GM23338 (cell line): ENCODE measurements around the gene CALCB. TPM values are rescaled to one million over a fixed set of nuclear protein-coding genes. Genes with fewer than 3 reads are reported as not detected.

ENCODE experiments used
- ATAC-seq: fragments of 200-7000 bp; cut with Tn5 transposase; 3 replicates; pipeline ENCODE4 v1.9.1; 2020
- DNase-seq: peaks from one replicate; pipeline ENCODE4 v3.0.0-alpha.2; 2015; ENCODE audit warnings: low spot score
- H2AFZ ChIP-seq: fragments of 200-600 bp; sonication (generic); 2 replicates; pipeline ENCODE4 v1.8.0; 2016; ENCODE audit warnings: antibody characterized with exemption, mild to moderate bottlenecking, moderate library complexity
- H3F3A ChIP-seq: fragments of 200-600 bp; sonication (generic); replicated peaks from 2 replicates; pipeline ENCODE4 v1.8.0; 2017; ENCODE audit warnings: antibody characterized with exemption, mixed run types, low read depth
- H3K27ac ChIP-seq: fragments of 200-600 bp; sonication (generic); 2 replicates; pipeline ENCODE4 v1.6.1; 2016; ENCODE audit warnings: low read depth
- H3K27me3 ChIP-seq: fragments of 200-600 bp; sonication (generic); 2 replicates; pipeline ENCODE4 v1.8.0; 2016; ENCODE audit warnings: mild to moderate bottlenecking, mixed run types, moderate library complexity; ENCODE audit not compliant: insufficient read depth
- H3K36me3 ChIP-seq: fragments of 200-600 bp; sonication (generic); 2 replicates; pipeline ENCODE4 v1.8.0; 2016; ENCODE audit warnings: mild to moderate bottlenecking; ENCODE audit not compliant: insufficient read depth
- H3K4me1 ChIP-seq: fragments of 200-600 bp; sonication (generic); 2 replicates; pipeline ENCODE4 v1.8.0; 2016; ENCODE audit warnings: mild to moderate bottlenecking, moderate library complexity; ENCODE audit not compliant: insufficient read depth
- H3K4me2 ChIP-seq: fragments of 200-600 bp; sonication (generic); 2 replicates; pipeline ENCODE4 v1.7.1; 2017; ENCODE audit warnings: mixed run types
- H3K4me3 ChIP-seq: fragments of 200-600 bp; sonication (generic); 2 replicates; pipeline ENCODE4 v1.6.1; 2016; ENCODE audit warnings: mixed run types
- H3K79me2 ChIP-seq: fragments of 200-600 bp; sonication (generic); replicated peaks from 2 replicates; pipeline ENCODE4 v1.8.0; 2017; ENCODE audit warnings: mild to moderate bottlenecking; ENCODE audit not compliant: insufficient read depth
- H3K9me2 ChIP-seq: fragments of 200-600 bp; sonication (generic); 2 replicates; pipeline ENCODE4 v1.8.0; 2017; ENCODE audit not compliant: insufficient read depth
- H4K20me1 ChIP-seq: fragments of 200-600 bp; sonication (generic); replicated peaks from 2 replicates; pipeline ENCODE4 v1.8.0; 2017; ENCODE audit warnings: mild to moderate bottlenecking; ENCODE audit not compliant: insufficient read depth
- H3K27ac Mint-ChIP-seq: 2 replicates; pipeline ENCODE4 v1.8.0; 2020; ENCODE audit warnings: inconsistent platforms, mild to moderate bottlenecking, moderate library complexity, mixed read lengths
- H3K27me3 Mint-ChIP-seq: 3 replicates; pipeline ENCODE4 v1.8.0; 2022; ENCODE audit warnings: low read depth, mild to moderate bottlenecking, moderate library complexity, mixed read lengths, inconsistent platforms; ENCODE audit not compliant: insufficient read depth, poor library complexity
- H3K36me3 Mint-ChIP-seq: 3 replicates; pipeline ENCODE4 v1.8.0; 2021; ENCODE audit warnings: low read depth, mild to moderate bottlenecking, inconsistent platforms, moderate library complexity, mixed read lengths
- H3K4me1 Mint-ChIP-seq: 3 replicates; pipeline ENCODE4 v1.8.0; 2020; ENCODE audit warnings: mild to moderate bottlenecking, inconsistent platforms, mixed read lengths
- H3K4me3 Mint-ChIP-seq: 3 replicates; pipeline ENCODE4 v1.8.0; 2021; ENCODE audit warnings: moderate library complexity, mild to moderate bottlenecking, inconsistent platforms, mixed read lengths
- H3K9me3 Mint-ChIP-seq: 3 replicates; pipeline ENCODE4 v1.8.0; 2020; ENCODE audit warnings: moderate library complexity, mild to moderate bottlenecking, inconsistent platforms, mixed read lengths
- CREB1 ChIP-seq: fragments of 250-450 bp; sonication (Bioruptor Pico); IDR thresholded peaks from 2 replicates; pipeline ENCODE4 v1.5.0; 2020; ENCODE audit warnings: low read depth, mild to moderate bottlenecking, moderate library complexity
- CTCF ChIP-seq, 2 experiments: fragments of 200-600 bp in 1 of 2; sonication (generic) in 1 of 2; conservative IDR thresholded peaks; 2 replicates each; pipeline versions ENCODE4 v1.5.1 to v1.6.1; 2016 to 2017; ENCODE audit warnings: antibody characterized with exemption in 2 of 2, low read depth in 2 of 2, mild to moderate bottlenecking in 2 of 2, moderate library complexity in 1 of 2
- EZH2 ChIP-seq: fragments of 200-600 bp; sonication (generic); IDR thresholded peaks from one replicate; pipeline ENCODE4 v1.8.0; 2017; ENCODE audit warnings: antibody characterized with exemption, mild to moderate bottlenecking, low read depth; ENCODE audit not compliant: unreplicated experiment
- EZH2phosphoT487 ChIP-seq: fragments of 200-600 bp; sonication (generic); IDR thresholded peaks from one replicate; pipeline ENCODE4 v1.8.1; 2018; ENCODE audit warnings: antibody characterized with exemption; ENCODE audit not compliant: unreplicated experiment
- NANOG ChIP-seq: IDR thresholded peaks from 2 replicates; pipeline ENCODE4 v1.6.1; 2016; ENCODE audit warnings: antibody characterized with exemption, borderline replicate concordance
- STAT1 ChIP-seq: IDR thresholded peaks from one replicate; pipeline ENCODE4 v1.6.1; 2016; ENCODE audit warnings: antibody characterized with exemption; ENCODE audit not compliant: unreplicated experiment
- ZNF114 ChIP-seq: fragments of 250-450 bp; sonication (Bioruptor Pico); IDR thresholded peaks from 2 replicates; pipeline ENCODE4 v1.5.0; 2020; ENCODE audit warnings: mild to moderate bottlenecking, moderate library complexity
- polyA plus RNA-seq: library from polyadenylated mRNA; unstranded; fragments of >200 nt; fragmentation: Nextera tagmentation; extraction: Ambion mirVana; gene quantifications from 2 replicates; pipeline ENCODE4 v1.2.1, GENCODE V29; 2016
- total RNA-seq: library from RNA; depleted of rRNA; stranded (reverse); fragments of >200 nt; shearing (Covaris generic); gene quantifications from 2 replicates; pipeline ENCODE4 v1.2.3, GENCODE V29; 2014
- TF ChIP-seq, protein P1 (sequence below): IDR thresholded peaks from 2 replicates; pipeline ENCODE4 v1.6.1; 2016; ENCODE audit warnings: antibody characterized with exemption
- TF ChIP-seq, protein P2 (sequence below): IDR thresholded peaks from one replicate; pipeline ENCODE4 v1.6.1; 2018; ENCODE audit warnings: antibody characterized with exemption; ENCODE audit not compliant: unreplicated experiment

The CALCB gene
- total and polyA plus RNA-seq, 2 experiments from 2014 or later, result 7.9 to 9.5 TPM

- H2AFZ ChIP-seq, result no peak overlapping the region
- Mint-ChIP-seq H3K4me3 (no peak overlapping the region), H3K27ac (no peak overlapping the region), H3K9me3 (no peaks in the 10 kb centered on the region; the same call in 2 of the 3 replicates), H3K27me3 (peaks cover 2% of the 10 kb centered on the region), H3K4me1 (peaks cover 2% of the 10 kb centered on the region; the same call in 2 of the 3 replicates), H3K36me3 (0 out of 3 replicates have a peak, but pooled peaks cover 2% of the 10 kb centered on the region)
- no peaks in the 10 kb centered on the region for H3K4me1 ChIP-seq
- DNase-seq (peak; percentile 82), ATAC-seq (peak; percentile 97)
- H4K20me1 ChIP-seq, result no peaks in the 10 kb centered on the region
- no peaks in the 10 kb centered on the region for H3K36me3 ChIP-seq
- TF ChIP-seq CTCF (conservative IDR thresholded peaks at IDR 0.05; ENCODE audit: low read depth in 2 of 2) (peak; percentile 92 to 93), EZH2phosphoT487 (no peak)
- H3K79me2 ChIP-seq, result no peaks in the 10 kb centered on the region
- H3K4me2 ChIP-seq, result no peak overlapping the region
- H3K27me3 ChIP-seq, result no peaks in the 10 kb centered on the region
- peaks cover 10% of the 10 kb centered on the region for H3K9me2 ChIP-seq
- H3K27ac ChIP-seq, result no peak overlapping the region
- no peaks in the 10 kb centered on the region for H3F3A ChIP-seq
- no peak overlapping the region for H3K4me3 ChIP-seq
Measured at GRCh38 chr11:15101072-15101709, 27.8 kb downstream of the CALCB start.

DNA sequence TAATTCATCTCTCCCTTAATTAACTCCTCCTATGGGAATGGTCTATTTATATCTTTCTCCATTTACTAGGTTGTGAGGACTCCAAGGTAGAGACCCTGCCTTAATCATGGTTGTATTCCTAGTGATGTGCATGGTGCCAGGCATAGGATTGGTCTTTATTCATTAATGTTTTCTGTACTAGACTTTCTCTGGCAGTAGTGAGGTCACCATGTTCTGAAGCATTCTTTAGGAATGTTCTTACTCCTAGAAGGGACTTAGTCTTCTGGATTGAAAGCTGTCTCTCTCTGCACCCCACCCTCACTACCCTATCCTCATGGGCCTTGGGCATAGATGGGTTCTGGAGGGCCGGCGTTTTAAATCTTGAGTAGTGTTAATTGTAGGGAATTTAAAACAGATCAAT is 30.8 kb downstream of the CALCB start:
- no peak overlapping the region for H2AFZ ChIP-seq
- no peaks in the 10 kb centered on the region for H3K27me3 ChIP-seq
- H3K9me2 ChIP-seq, result no peaks in the 10 kb centered on the region
- no peaks in the 10 kb centered on the region for H4K20me1 ChIP-seq
- no peak for ATAC-seq
- H3K4me1 Mint-ChIP-seq, result peaks cover 6% of the 10 kb centered on the region; the same call in 2 of the 3 replicates
- no peaks in the 10 kb centered on the region for H3K4me1 ChIP-seq
- H3K36me3 ChIP-seq, result no peaks in the 10 kb centered on the region
- no peak overlapping the region for H3K27ac Mint-ChIP-seq
- H3K79me2 ChIP-seq, result no peaks in the 10 kb centered on the region
- H3K4me2 ChIP-seq, result no peak overlapping the region
- peaks cover 1% of the 10 kb centered on the region for H3K27me3 Mint-ChIP-seq
- H3K36me3 Mint-ChIP-seq, result no peaks in the 10 kb centered on the region
- no peaks in the 10 kb centered on the region; the same call in 2 of the 3 replicates for H3K9me3 Mint-ChIP-seq
- DNase-seq, result no peak
- no peaks in the 10 kb centered on the region for H3F3A ChIP-seq
- H3K4me3 Mint-ChIP-seq, result no peak overlapping the region
- no peak overlapping the region for H3K4me3 ChIP-seq
- no peak overlapping the region for H3K27ac ChIP-seq
- TF ChIP-seq NANOG (no peak), EZH2 (no peak), ZNF114 (CRISPR knock-in tag) (no peak), STAT1 (no peak), CREB1 (CRISPR knock-in tag) (no peak), EZH2phosphoT487 (no peak)
- TF ChIP-seq, protein P1, sequence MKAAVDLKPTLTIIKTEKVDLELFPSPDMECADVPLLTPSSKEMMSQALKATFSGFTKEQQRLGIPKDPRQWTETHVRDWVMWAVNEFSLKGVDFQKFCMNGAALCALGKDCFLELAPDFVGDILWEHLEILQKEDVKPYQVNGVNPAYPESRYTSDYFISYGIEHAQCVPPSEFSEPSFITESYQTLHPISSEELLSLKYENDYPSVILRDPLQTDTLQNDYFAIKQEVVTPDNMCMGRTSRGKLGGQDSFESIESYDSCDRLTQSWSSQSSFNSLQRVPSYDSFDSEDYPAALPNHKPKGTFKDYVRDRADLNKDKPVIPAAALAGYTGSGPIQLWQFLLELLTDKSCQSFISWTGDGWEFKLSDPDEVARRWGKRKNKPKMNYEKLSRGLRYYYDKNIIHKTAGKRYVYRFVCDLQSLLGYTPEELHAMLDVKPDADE, result no peak
- TF ChIP-seq, protein P2, sequence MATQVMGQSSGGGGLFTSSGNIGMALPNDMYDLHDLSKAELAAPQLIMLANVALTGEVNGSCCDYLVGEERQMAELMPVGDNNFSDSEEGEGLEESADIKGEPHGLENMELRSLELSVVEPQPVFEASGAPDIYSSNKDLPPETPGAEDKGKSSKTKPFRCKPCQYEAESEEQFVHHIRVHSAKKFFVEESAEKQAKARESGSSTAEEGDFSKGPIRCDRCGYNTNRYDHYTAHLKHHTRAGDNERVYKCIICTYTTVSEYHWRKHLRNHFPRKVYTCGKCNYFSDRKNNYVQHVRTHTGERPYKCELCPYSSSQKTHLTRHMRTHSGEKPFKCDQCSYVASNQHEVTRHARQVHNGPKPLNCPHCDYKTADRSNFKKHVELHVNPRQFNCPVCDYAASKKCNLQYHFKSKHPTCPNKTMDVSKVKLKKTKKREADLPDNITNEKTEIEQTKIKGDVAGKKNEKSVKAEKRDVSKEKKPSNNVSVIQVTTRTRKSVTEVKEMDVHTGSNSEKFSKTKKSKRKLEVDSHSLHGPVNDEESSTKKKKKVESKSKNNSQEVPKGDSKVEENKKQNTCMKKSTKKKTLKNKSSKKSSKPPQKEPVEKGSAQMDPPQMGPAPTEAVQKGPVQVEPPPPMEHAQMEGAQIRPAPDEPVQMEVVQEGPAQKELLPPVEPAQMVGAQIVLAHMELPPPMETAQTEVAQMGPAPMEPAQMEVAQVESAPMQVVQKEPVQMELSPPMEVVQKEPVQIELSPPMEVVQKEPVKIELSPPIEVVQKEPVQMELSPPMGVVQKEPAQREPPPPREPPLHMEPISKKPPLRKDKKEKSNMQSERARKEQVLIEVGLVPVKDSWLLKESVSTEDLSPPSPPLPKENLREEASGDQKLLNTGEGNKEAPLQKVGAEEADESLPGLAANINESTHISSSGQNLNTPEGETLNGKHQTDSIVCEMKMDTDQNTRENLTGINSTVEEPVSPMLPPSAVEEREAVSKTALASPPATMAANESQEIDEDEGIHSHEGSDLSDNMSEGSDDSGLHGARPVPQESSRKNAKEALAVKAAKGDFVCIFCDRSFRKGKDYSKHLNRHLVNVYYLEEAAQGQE, result no peak
